Prostate gland (tissue), 2 donors: ENCODE data around the gene RPL39L.

ENCODE experiments used
- POLR2A ChIP-seq: fragments of 450-650 bp; IDR thresholded peaks from one replicate; pipeline ENCODE4 v1.6.1; 2016; ENCODE audit warnings: antibody characterized with exemption, mild to moderate bottlenecking
- POLR2AphosphoS5 ChIP-seq: sonication (generic); formaldehyde crosslinking; IDR thresholded peaks from one replicate; pipeline ENCODE4 v1.6.1; 2017; ENCODE audit warnings: antibody characterized with exemption
- TF ChIP-seq, protein P1 (sequence below), 4 experiments: fragments of 200-600 bp in 2 of 4; fragments of 450-650 bp in 2 of 4; sonication (generic) in 2 of 4; IDR thresholded peaks; 1 replicate in 3 of 4; 2 replicates in 1 of 4; pipeline ENCODE4 v1.5.1; 2016 to 2019; ENCODE audit warnings: antibody characterized with exemption in 4 of 4, mild to moderate bottlenecking in 2 of 4, moderate library complexity in 2 of 4

DNA sequence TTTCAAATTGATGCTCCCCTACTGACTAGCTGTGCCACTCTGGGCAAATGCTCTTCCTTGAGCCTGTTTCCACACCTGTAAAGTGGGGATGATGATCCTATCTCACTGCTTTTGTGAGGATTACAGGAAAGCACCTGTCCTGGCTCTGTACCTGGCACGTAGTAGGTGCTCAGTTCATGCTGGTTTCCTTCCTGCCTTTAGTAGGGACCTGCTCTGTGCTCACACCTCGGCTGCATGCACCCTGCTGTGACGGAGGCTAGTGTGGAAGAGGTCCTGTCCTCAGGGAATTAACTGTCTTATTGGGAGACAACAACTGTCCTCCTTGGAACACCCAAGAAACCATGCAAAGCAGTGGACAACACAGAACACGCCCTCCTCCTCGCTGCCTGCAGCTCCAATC is 61.8 kb downstream of the RPL39L start:
- no peak for TF ChIP-seq POLR2A
- TF ChIP-seq, protein P1, sequence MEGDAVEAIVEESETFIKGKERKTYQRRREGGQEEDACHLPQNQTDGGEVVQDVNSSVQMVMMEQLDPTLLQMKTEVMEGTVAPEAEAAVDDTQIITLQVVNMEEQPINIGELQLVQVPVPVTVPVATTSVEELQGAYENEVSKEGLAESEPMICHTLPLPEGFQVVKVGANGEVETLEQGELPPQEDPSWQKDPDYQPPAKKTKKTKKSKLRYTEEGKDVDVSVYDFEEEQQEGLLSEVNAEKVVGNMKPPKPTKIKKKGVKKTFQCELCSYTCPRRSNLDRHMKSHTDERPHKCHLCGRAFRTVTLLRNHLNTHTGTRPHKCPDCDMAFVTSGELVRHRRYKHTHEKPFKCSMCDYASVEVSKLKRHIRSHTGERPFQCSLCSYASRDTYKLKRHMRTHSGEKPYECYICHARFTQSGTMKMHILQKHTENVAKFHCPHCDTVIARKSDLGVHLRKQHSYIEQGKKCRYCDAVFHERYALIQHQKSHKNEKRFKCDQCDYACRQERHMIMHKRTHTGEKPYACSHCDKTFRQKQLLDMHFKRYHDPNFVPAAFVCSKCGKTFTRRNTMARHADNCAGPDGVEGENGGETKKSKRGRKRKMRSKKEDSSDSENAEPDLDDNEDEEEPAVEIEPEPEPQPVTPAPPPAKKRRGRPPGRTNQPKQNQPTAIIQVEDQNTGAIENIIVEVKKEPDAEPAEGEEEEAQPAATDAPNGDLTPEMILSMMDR (IDR thresholded peaks at IDR 0.05) = no peak
- TF ChIP-seq POLR2AphosphoS5 = no peak
